Stimulated activated CD8-positive, alpha-beta memory T cell treated with anti-CD3 and anti-CD28 coated beads, Interleukin-4, amount 100 ng/mL, for 4 hours (primary cell): Measurements from ENCODE around the gene SHMT2.

Source experiments
- DNase-seq, 2 donors: peaks; one replicate each; pipeline ENCODE4 v3.0.0-alpha.2; 2020; ENCODE audit warnings: low read depth in 2 of 2, low spot score in 1 of 2

SHMT2 gene

GRCh38 chr12:57196956-57197355 lies 32.6 kb upstream of the SHMT2 start:
- DNase-seq, result no peak

DNA sequence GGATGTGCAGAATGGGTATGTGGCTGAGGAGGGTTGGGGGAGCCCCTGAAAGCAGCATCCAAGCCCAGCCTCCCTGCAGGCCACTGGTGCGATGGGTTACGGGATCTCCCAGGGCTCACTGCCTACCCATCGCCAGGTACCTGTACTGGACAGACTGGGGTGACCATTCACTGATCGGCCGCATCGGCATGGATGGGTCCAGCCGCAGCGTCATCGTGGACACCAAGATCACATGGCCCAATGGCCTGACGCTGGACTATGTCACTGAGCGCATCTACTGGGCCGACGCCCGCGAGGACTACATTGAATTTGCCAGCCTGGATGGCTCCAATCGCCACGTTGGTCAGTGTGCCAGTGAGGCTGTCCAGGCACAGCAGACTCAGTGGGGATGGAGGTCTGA lies 31.2 kb upstream of the SHMT2 start:
- no peak for DNase-seq

DNA sequence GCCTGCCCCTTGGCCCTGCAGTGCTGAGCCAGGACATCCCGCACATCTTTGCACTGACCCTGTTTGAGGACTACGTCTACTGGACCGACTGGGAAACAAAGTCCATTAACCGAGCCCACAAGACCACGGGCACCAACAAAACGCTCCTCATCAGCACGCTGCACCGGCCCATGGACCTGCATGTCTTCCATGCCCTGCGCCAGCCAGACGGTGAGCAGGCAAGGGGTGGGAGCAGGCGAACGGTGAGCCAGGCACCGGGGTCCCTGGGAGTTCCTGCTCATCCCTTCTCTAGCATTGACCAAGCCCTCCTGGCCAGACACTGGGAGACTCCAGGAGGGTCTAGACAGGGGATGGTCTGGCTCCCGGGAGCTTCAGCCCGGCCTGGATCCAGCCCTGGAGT lies 30.3 kb upstream of the SHMT2 start:
- no peak for DNase-seq

- no peak for DNase-seq
These were observed 29.0 kb upstream of the SHMT2 start for GRCh38 chr12:57200497-57200896.

- DNase-seq, result no peak
These were observed 28.3 kb upstream of the SHMT2 start for GRCh38 chr12:57201219-57201618.

- no peak for DNase-seq
These were observed 27.9 kb upstream of the SHMT2 start for GRCh38 chr12:57201631-57202030.

DNA sequence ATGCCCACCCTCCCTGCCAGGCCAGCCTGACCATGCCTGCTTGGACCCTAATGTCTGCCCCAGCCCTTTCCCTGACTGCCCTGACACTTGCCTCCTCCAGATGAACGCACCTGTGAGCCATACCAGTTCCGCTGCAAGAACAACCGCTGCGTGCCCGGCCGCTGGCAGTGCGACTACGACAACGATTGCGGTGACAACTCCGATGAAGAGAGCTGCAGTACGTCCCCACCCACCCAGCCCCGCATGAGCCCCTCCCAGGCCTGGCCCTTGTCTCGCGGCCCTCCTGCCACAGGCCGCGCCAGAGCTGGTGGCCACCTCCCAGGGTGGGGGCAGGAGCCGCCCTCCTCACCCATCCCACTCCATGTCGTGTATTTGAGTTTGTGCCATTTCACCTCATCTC lies 27.2 kb upstream of the SHMT2 start:
- no peak for DNase-seq

GRCh38 chr12:57203201-57203600 lies 26.3 kb upstream of the SHMT2 start:
- no peak for DNase-seq

DNA sequence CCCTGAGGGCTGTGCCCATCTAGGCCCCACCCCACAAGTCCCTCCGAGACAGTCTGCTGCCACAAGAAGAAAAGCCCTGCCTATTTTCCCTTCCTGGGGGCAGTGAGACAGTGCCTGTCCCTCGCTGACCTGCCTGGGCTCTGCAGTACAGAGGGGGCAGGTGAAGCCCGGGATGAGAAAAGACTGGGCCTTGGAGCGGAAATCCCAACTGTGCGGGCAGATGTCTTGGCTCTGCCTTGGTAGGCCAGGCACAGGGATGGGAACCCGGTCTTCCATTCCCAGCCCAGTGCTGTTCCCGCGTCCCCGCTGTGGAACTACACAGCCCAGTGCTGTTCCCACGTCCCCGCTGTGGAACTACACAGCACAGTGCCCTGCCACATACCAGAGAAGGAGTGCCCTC lies 25.7 kb upstream of the SHMT2 start:
- no peak for DNase-seq

DNA sequence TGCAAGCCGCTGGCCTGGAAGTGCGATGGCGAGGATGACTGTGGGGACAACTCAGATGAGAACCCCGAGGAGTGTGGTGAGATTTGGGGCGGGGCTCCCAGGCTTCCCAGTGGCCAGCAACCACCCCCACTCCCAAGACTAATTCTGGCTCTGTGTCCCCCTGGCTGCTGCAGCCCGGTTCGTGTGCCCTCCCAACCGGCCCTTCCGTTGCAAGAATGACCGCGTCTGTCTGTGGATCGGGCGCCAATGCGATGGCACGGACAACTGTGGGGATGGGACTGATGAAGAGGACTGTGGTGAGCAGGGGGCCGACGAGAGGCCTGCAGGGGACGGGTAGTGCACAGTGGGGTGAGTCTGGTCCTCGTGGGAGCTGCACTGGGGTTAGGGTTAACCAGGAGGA lies 25.1 kb upstream of the SHMT2 start:
- no peak for DNase-seq

DNA sequence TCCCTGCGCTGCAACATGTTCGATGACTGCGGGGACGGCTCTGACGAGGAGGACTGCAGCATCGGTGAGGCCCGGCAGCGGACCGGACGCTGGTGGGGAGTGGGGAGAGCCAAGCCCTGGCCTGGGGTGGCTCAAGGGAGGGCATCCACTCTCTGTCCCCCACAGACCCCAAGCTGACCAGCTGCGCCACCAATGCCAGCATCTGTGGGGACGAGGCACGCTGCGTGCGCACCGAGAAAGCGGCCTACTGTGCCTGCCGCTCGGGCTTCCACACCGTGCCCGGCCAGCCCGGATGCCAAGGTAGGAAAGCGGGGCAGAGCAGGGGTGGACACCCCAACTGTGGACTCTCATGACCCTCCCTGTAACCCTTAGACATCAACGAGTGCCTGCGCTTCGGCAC lies 24.3 kb upstream of the SHMT2 start:
- no peak for DNase-seq

DNA sequence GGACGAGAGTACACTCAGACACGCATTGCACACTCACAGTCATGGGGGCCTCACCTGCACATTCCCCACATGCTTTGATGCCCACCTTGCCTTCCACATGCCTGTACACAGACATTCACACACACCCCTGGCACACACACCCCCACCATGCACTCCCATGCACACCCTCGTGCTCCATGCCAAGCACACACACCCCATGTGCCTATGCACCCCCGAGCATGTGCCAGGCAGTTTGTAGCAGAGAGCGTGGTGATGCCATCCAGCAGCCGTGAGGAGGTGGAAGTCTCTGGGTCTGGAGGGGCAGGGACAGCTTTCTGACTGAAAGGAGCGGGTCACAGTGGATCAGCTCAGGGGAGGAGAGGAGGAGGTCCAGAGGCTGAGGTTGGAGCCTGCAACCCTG lies 23.6 kb upstream of the SHMT2 start:
- DNase-seq, result no peak

GRCh38 chr12:57207731-57208630 lies 21.5 kb upstream of the SHMT2 start:
- no peak for DNase-seq

GRCh38 chr12:57208631-57209282 lies 20.8 kb upstream of the SHMT2 start:
- DNase-seq, result no peak

DNA sequence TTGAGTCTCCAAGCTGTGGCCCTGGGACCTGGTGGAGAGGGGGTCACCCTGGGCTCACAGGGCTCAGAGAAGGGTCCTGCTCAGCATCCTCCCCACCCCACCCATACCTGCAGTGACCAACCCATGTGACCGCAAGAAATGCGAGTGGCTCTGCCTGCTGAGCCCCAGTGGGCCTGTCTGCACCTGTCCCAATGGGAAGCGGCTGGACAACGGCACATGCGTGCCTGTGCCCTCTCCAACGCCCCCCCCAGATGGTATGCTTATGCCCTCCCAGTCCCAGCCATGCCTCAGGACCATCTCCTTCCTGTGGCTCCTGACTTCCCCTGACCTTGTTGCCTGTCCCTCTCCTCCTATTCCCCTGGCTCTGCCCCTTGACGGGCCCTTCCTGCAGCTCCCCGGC lies 19.6 kb upstream of the SHMT2 start:
- no peak for DNase-seq

- no peak for DNase-seq
These were observed 19.1 kb upstream of the SHMT2 start for GRCh38 chr12:57210461-57210860.

DNA sequence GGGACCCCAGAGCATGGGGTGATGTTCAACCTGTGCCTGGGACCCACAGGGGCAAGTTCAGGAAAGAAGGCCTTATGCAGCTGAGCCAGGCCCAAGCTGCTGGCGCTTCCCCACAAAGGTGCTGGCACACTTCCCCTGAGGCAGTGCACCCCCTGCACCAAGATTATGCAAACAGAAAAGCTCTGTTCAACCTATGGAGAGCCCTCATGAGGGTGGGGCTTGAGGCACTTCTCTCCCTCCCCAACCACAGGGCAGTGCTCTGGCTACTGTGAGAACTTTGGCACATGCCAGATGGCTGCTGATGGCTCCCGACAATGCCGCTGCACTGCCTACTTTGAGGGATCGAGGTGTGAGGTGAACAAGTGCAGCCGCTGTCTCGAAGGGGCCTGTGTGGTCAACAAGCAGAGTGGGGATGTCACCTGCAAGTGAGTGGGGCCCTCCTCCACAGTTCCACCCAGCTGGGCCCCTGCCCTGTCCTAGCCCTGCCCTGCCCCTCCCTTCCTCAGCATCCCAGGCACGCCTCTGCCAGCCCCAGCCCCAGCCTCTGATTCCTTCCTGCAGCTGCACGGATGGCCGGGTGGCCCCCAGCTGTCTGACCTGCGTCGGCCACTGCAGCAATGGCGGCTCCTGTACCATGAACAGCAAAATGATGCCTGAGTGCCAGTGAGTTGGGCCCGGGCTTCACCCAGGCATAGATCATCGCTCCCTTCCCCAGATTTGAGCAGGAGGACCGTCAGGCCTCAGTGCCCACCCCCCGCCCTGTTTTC lies 18.4 kb upstream of the SHMT2 start:
- DNase-seq, result no peak

DNA sequence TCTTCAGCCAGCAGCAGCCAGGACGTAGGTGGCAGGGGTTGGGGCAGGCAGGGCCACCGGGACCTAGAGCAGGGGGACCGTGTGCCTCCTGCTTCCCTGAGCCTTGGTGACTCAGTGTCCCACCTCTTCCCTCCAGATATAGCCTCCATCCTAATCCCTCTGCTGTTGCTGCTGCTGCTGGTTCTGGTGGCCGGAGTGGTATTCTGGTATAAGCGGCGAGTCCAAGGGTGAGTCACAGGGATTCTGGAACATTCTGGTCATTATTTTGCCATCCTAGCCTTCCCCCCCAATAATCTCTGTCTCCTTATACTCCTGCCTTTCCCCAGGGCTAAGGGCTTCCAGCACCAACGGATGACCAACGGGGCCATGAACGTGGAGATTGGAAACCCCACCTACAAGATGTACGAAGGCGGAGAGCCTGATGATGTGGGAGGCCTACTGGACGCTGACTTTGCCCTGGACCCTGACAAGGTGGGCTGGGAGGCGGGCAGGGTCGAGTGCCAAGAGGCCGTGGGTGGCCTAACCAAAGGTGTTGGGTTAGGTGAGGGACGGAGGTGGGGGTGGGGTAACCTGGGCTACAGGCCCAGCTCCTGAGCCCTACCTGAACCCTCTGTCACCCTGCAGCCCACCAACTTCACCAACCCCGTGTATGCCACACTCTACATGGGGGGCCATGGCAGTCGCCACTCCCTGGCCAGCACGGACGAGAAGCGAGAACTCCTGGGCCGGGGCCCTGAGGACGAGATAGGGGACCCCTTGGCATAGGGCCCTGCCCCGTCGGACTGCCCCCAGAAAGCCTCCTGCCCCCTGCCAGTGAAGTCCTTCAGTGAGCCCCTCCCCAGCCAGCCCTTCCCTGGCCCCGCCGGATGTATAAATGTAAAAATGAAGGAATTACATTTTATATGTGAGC lies 17.5 kb upstream of the SHMT2 start:
- DNase-seq, result no peak

DNA sequence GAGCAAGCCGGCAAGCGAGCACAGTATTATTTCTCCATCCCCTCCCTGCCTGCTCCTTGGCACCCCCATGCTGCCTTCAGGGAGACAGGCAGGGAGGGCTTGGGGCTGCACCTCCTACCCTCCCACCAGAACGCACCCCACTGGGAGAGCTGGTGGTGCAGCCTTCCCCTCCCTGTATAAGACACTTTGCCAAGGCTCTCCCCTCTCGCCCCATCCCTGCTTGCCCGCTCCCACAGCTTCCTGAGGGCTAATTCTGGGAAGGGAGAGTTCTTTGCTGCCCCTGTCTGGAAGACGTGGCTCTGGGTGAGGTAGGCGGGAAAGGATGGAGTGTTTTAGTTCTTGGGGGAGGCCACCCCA lies 16.8 kb upstream of the SHMT2 start:
- no peak for DNase-seq

DNA sequence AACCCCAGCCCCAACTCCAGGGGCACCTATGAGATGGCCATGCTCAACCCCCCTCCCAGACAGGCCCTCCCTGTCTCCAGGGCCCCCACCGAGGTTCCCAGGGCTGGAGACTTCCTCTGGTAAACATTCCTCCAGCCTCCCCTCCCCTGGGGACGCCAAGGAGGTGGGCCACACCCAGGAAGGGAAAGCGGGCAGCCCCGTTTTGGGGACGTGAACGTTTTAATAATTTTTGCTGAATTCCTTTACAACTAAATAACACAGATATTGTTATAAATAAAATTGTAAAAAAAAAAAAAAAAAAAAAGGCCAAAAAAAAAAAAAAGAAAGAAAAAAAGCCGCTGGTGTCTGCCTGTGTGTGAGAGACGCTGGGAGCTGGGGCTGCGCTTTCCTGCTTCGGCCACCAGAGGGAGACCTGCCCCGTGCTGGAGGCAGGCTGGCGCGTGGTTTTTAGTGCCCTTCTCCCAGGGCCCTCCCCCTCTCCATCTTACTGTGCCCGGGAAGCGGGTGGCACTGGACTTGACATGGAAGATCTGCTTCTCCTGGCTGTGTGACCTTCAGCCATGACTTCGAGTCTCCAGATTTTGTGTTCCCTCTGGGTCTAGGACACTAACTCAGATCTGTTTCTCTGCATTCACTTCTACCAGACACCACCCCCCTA lies 16.3 kb upstream of the SHMT2 start:
- peak; percentile 61 to 66 for DNase-seq
